Activated naive CD8-positive, alpha-beta T cell treated with anti-CD3 and anti-CD28 coated beads, Interleukin-2, amount 10 ng/mL, durations not matched to agents 7 days and 5 days (primary cell): ENCODE data around the gene SELL. TPM values are rescaled to one million over a fixed set of nuclear protein-coding genes. Genes with fewer than 3 reads are reported as not detected.
"Not testable (repeated sequence)": the region's sequence is repeated elsewhere in the genome, so short reads cannot be mapped to it uniquely, and the experiment has no call there.

Experiments
- ATAC-seq: fragments of 150-1000 bp; cut with Tn5 transposase; one replicate; pipeline ENCODE4 v1.10.0; 2021; ENCODE audit warnings: low read depth, moderate library complexity
- POLR2A ChIA-PET: fragments of 350-600 bp; sonication (Branson Sonifier 250); formaldehyde crosslinking; loops from one replicate; lab custom pipeline; 2021; ENCODE audit warnings: antibody characterized with exemption; lab: Charles Lee
- DNase-seq: peaks from one replicate; pipeline ENCODE4 v3.0.0; 2021
- H3K27ac Mint-ChIP-seq: one replicate; pipeline ENCODE4 v1.8.0; 2022; ENCODE audit warnings: mild to moderate bottlenecking, mixed read lengths
- H3K27me3 Mint-ChIP-seq: one replicate; pipeline ENCODE4 v1.8.0; 2022; ENCODE audit warnings: mild to moderate bottlenecking, moderate library complexity, mixed read lengths
- H3K36me3 Mint-ChIP-seq: one replicate; pipeline ENCODE4 v1.8.0; 2021; ENCODE audit warnings: mild to moderate bottlenecking, mixed read lengths
- H3K4me1 Mint-ChIP-seq: one replicate; pipeline ENCODE4 v1.8.0; 2021; ENCODE audit warnings: mixed read lengths
- H3K4me3 Mint-ChIP-seq: one replicate; pipeline ENCODE4 v1.8.0; 2022; ENCODE audit warnings: mild to moderate bottlenecking, moderate library complexity, mixed read lengths
- H3K9me3 Mint-ChIP-seq: one replicate; pipeline ENCODE4 v1.8.0; 2021; ENCODE audit warnings: mixed read lengths
- total RNA-seq, 2 experiments: library from RNA; stranded (reverse); gene quantifications; one replicate each; pipeline ENCODE4 v1.2.3, GENCODE V29; 2021

Gene SELL
- total RNA-seq, 2 experiments from 2014 or later: 130 to 135 TPM

- Mint-ChIP-seq H3K27me3 (peaks cover 15% of the 10 kb centered on the region), H3K9me3 (no peaks in the 10 kb centered on the region), H3K27ac (no peak overlapping the region), H3K4me3 (no peak overlapping the region), H3K36me3 (no peaks in the 10 kb centered on the region), H3K4me1 (no peaks in the 10 kb centered on the region)
- ATAC-seq (no peak), DNase-seq (no peak)
- POLR2A ChIA-PET: no interaction called here
These were observed 14.5 kb upstream of the SELL start for GRCh38 chr1:169725930-169726329.

GRCh38 chr1:169724168-169724567 is 12.7 kb upstream of the SELL start:
- no peak for ATAC-seq
- Mint-ChIP-seq H3K27ac (no peak overlapping the region), H3K36me3 (no peaks in the 10 kb centered on the region), H3K4me3 (no peak overlapping the region), H3K9me3 (no peaks in the 10 kb centered on the region), H3K4me1 (no peaks in the 10 kb centered on the region), H3K27me3 (peaks cover 12% of the 10 kb centered on the region)
- POLR2A ChIA-PET: no interaction called here
- no peak for DNase-seq

- Mint-ChIP-seq H3K27me3 (peaks cover 8% of the 10 kb centered on the region), H3K36me3 (no peaks in the 10 kb centered on the region), H3K4me3 (no peak overlapping the region), H3K4me1 (no peaks in the 10 kb centered on the region), H3K9me3 (no peaks in the 10 kb centered on the region), H3K27ac (no peak overlapping the region)
- POLR2A ChIA-PET: no interaction called here
- ATAC-seq (no peak), DNase-seq (no peak)
These were observed 12.3 kb upstream of the SELL start for GRCh38 chr1:169723763-169724162.

GRCh38 chr1:169722779-169723178 is 11.4 kb upstream of the SELL start:
- H3K27me3 Mint-ChIP-seq: peaks cover 10% of the 10 kb centered on the region
- POLR2A ChIA-PET: no interaction called here
- H3K9me3 Mint-ChIP-seq: no peaks in the 10 kb centered on the region
- H3K27ac Mint-ChIP-seq: no peak overlapping the region
- no peaks in the 10 kb centered on the region for H3K36me3 Mint-ChIP-seq
- no peak overlapping the region for H3K4me3 Mint-ChIP-seq
- no peaks in the 10 kb centered on the region for H3K4me1 Mint-ChIP-seq
- ATAC-seq (no peak), DNase-seq (no peak)

- H3K27ac Mint-ChIP-seq, ATAC-seq, H3K36me3 Mint-ChIP-seq, H3K4me3 Mint-ChIP-seq, POLR2A ChIA-PET, H3K4me1 Mint-ChIP-seq, DNase-seq: not testable (repeated sequence)
- Mint-ChIP-seq H3K9me3 (peaks cover 16% of the 10 kb centered on the region), H3K27me3 (peaks cover 26% of the 10 kb centered on the region)
These were observed 3.7 kb upstream of the SELL start for GRCh38 chr1:169715100-169715499.

GRCh38 chr1:169713090-169713489 is 1.7 kb upstream of the SELL start:
- Mint-ChIP-seq H3K27me3 (peaks cover 23% of the 10 kb centered on the region), H3K4me1 (peaks cover 16% of the 10 kb centered on the region), H3K9me3 (peaks cover 16% of the 10 kb centered on the region)
- H3K27ac Mint-ChIP-seq, H3K4me3 Mint-ChIP-seq, H3K36me3 Mint-ChIP-seq, DNase-seq, POLR2A ChIA-PET, ATAC-seq: not testable (repeated sequence)

- POLR2A ChIA-PET: interaction anchor here (0.9 to 1.3 kb wide), 5 partner anchors 15 to 1273 kb away, joined by 3 to 8 read pairs (median 6); partner anchors contain the start of gene F5
- Mint-ChIP-seq H3K27me3 (peaks cover 18% of the 10 kb centered on the region), H3K36me3 (peaks cover 6% of the 10 kb centered on the region), H3K4me1 (peaks cover 18% of the 10 kb centered on the region), H3K9me3 (peaks cover 13% of the 10 kb centered on the region), H3K27ac (no peak overlapping the region), H3K4me3 (peak overlapping the region; percentile 87)
- DNase-seq (no peak), ATAC-seq (no peak)
These were observed 850 bp upstream of the SELL start for GRCh38 chr1:169712309-169712631.

GRCh38 chr1:169708647-169709046 is 2.8 kb downstream of the SELL start:
- H3K27ac Mint-ChIP-seq: peak overlapping the region; percentile 93
- peaks cover 36% of the 10 kb centered on the region for H3K36me3 Mint-ChIP-seq
- peaks cover 49% of the 10 kb centered on the region for H3K4me1 Mint-ChIP-seq
- POLR2A ChIA-PET: interaction anchor here (0.8 to 2.8 kb wide), 4 partner anchors 14 to 107 kb away, joined by 3 to 15 read pairs (median 7); no protein-coding TSS in a partner anchor
- DNase-seq (no peak), ATAC-seq (peak; percentile 17)
- peaks cover under 1% of the 10 kb centered on the region for H3K27me3 Mint-ChIP-seq
- peaks cover 3% of the 10 kb centered on the region for H3K9me3 Mint-ChIP-seq
- H3K4me3 Mint-ChIP-seq: peak overlapping the region; percentile 88

GRCh38 chr1:169707912-169708604 is 3.4 kb downstream of the SELL start:
- DNase-seq: no peak

GRCh38 chr1:169704797-169705196 is 6.6 kb downstream of the SELL start:
- H3K27me3 Mint-ChIP-seq: no peaks in the 10 kb centered on the region
- H3K36me3 Mint-ChIP-seq: peaks cover 66% of the 10 kb centered on the region
- ATAC-seq (no peak), DNase-seq (no peak)
- H3K4me3 Mint-ChIP-seq: no peak overlapping the region
- H3K4me1 Mint-ChIP-seq: peaks cover 70% of the 10 kb centered on the region
- peak overlapping the region; percentile 31 for H3K27ac Mint-ChIP-seq
- POLR2A ChIA-PET: no interaction called here
- no peaks in the 10 kb centered on the region for H3K9me3 Mint-ChIP-seq

More at GRCh38 chr1:169707912-169708604, 3.4 kb downstream of the SELL start:
- POLR2A ChIA-PET: interaction anchor here (0.8 to 2.8 kb wide), 4 partner anchors 13 to 106 kb away, joined by 3 to 15 read pairs (median 7); no protein-coding TSS in a partner anchor
- Mint-ChIP-seq H3K4me3 (peak overlapping the region; percentile 88), H3K36me3 (peaks cover 40% of the 10 kb centered on the region), H3K27ac (peak overlapping the region; percentile 93), H3K27me3 (no peaks in the 10 kb centered on the region), H3K4me1 (peaks cover 53% of the 10 kb centered on the region), H3K9me3 (no peaks in the 10 kb centered on the region)
- peak; percentile 23 for ATAC-seq

- peak; percentile 31 for ATAC-seq
- H3K27me3 Mint-ChIP-seq: no peaks in the 10 kb centered on the region
- peak overlapping the region; percentile 79 for H3K27ac Mint-ChIP-seq
- H3K4me3 Mint-ChIP-seq: peak overlapping the region; percentile 43
- no peak for DNase-seq
- H3K9me3 Mint-ChIP-seq: no peaks in the 10 kb centered on the region
- peaks cover 69% of the 10 kb centered on the region for H3K36me3 Mint-ChIP-seq
- POLR2A ChIA-PET: interaction anchor here (0.6 to 3.1 kb wide), 3 partner anchors 9 to 192 kb away, joined by 3 to 16 read pairs (median 3); partner anchors contain the start of gene SCYL3
- H3K4me1 Mint-ChIP-seq: peaks cover 77% of the 10 kb centered on the region
These were observed 10.0 kb downstream of the SELL start for GRCh38 chr1:169701261-169702005.

- no peak overlapping the region for H3K4me3 Mint-ChIP-seq
- POLR2A ChIA-PET: interaction anchor here (0.9 to 1.0 kb wide), 2 partner anchors 11 to 96 kb away, joined by 3 read pairs; a partner anchor contains a TSS
- peaks cover 80% of the 10 kb centered on the region for H3K4me1 Mint-ChIP-seq
- H3K9me3 Mint-ChIP-seq: no peaks in the 10 kb centered on the region
- no peaks in the 10 kb centered on the region for H3K27me3 Mint-ChIP-seq
- no peak for ATAC-seq
- H3K36me3 Mint-ChIP-seq: peaks cover 67% of the 10 kb centered on the region
- DNase-seq: no peak
- H3K27ac Mint-ChIP-seq: no peak overlapping the region
These were observed 11.7 kb downstream of the SELL start for GRCh38 chr1:169699707-169700106.

- H3K27me3 Mint-ChIP-seq: no peaks in the 10 kb centered on the region
These were observed 12.4 kb downstream of the SELL start for GRCh38 chr1:169698976-169699375.

More at GRCh38 chr1:169698976-169699375, 12.4 kb downstream of the SELL start:
- Mint-ChIP-seq H3K27ac (peak overlapping the region; percentile 86), H3K4me3 (peak overlapping the region; percentile 35), H3K9me3 (no peaks in the 10 kb centered on the region), H3K36me3 (peaks cover 63% of the 10 kb centered on the region), H3K4me1 (peaks cover 81% of the 10 kb centered on the region)
- POLR2A ChIA-PET: interaction anchor here (0.7 to 0.9 kb wide), 2 partner anchors 96 to 1940 kb away, joined by 3 to 4 read pairs; a partner anchor contains a TSS
- DNase-seq (no peak), ATAC-seq (peak; percentile 24)
